SK-N-SH (cell line): ENCODE measurements around the gene HOXA5. TPM values are rescaled to one million over a fixed set of nuclear protein-coding genes. Genes with fewer than 3 reads are reported as not detected.

Source experiments
- CTCF ChIA-PET: fragments of 300-600, 350-600 bp; formaldehyde crosslinking; extraction: SDS; loops from one replicate; lab custom pipeline; 2021; lab: Yijun Ruan, JAX
- POLR2A ChIA-PET: fragments of 350-600 bp; sonication (Branson Sonifier 250); formaldehyde crosslinking; extraction: SDS; loops from one replicate; lab custom pipeline; 2020; ENCODE audit warnings: antibody characterized with exemption, inconsistent platforms; lab: Yijun Ruan, JAX
- DNase-seq: peaks from one replicate; pipeline ENCODE4 v3.0.0; 2012
- H2AFZ ChIP-seq: fragments of 200-600 bp; sonication (generic); 2 replicates; pipeline ENCODE4 v1.8.1; 2016; ENCODE audit warnings: antibody characterized with exemption, mild to moderate bottlenecking, low read depth
- H3F3A ChIP-seq: fragments of 200-600 bp; sonication (generic); replicated peaks from 2 replicates; pipeline ENCODE3; 2016; ENCODE audit warnings: antibody characterized with exemption, mild to moderate bottlenecking; ENCODE audit not compliant: insufficient read depth
- H3K27ac ChIP-seq, 2 experiments: fragments of 200-500 bp in 1 of 2; fragments of 200-600 bp in 1 of 2; sonication (Bioruptor generic) in 1 of 2; sonication (generic), shearing (Covaris generic) in 1 of 2; 2 replicates each; pipeline versions ENCODE4 v1.5.1 to v1.6.1; 2014 to 2016; ENCODE audit warnings: low read depth in 2 of 2, inconsistent platforms in 1 of 2, low read length in 1 of 2, mild to moderate bottlenecking in 1 of 2, mixed read lengths in 1 of 2
- H3K27me3 ChIP-seq: fragments of 200-600 bp; sonication (generic), shearing (Covaris generic); 2 replicates; pipeline ENCODE4 v1.6.1; 2016; ENCODE audit warnings: mixed run types; ENCODE audit not compliant: insufficient read depth
- H3K36me3 ChIP-seq, 2 experiments: fragments of 200-500 bp in 1 of 2; fragments of 200-600 bp in 1 of 2; sonication (Bioruptor generic) in 1 of 2; sonication (generic) in 1 of 2; replicated peaks in 1 of 2; 2 replicates each; pipeline versions ENCODE3 to v1.5.1; 2014 to 2016; ENCODE audit warnings: low read length in 1 of 2, mild to moderate bottlenecking in 1 of 2; ENCODE audit not compliant: insufficient read depth in 2 of 2, control insufficient read depth in 1 of 2
- H3K4me1 ChIP-seq, 2 experiments: fragments of 200-500 bp in 1 of 2; fragments of 200-600 bp in 1 of 2; sonication (Bioruptor generic) in 1 of 2; sonication (generic), shearing (Covaris generic) in 1 of 2; 2 replicates each; pipeline versions ENCODE4 v1.5.1 to v1.6.1; 2014 to 2016; ENCODE audit warnings: low read depth in 1 of 2, low read length in 1 of 2, mixed run types in 1 of 2; ENCODE audit not compliant: insufficient read depth in 2 of 2, control insufficient read depth in 1 of 2
- H3K4me2 ChIP-seq: fragments of 200-600 bp; sonication (generic), shearing (Covaris generic); 2 replicates; pipeline ENCODE4 v1.6.1; 2017; ENCODE audit warnings: mixed run types
- H3K4me3 ChIP-seq, 2 experiments: fragments of 200-500 bp in 1 of 2; fragments of 200-600 bp in 1 of 2; sonication (Bioruptor generic) in 1 of 2; sonication (generic), shearing (Covaris generic) in 1 of 2; 2 replicates each; pipeline versions ENCODE4 v1.5.1 to v1.8.1; 2014 to 2016; ENCODE audit warnings: low read depth in 2 of 2, inconsistent platforms in 1 of 2, low read length in 1 of 2, mild to moderate bottlenecking in 1 of 2, mixed read lengths in 1 of 2, moderate library complexity in 1 of 2
- H3K79me2 ChIP-seq: fragments of 200-600 bp; sonication (generic); 2 replicates; pipeline ENCODE4 v1.8.1; 2017; ENCODE audit warnings: mild to moderate bottlenecking; ENCODE audit not compliant: insufficient read depth
- H3K9ac ChIP-seq: fragments of 200-600 bp; sonication (generic); 2 replicates; pipeline ENCODE4 v1.6.1; 2017; ENCODE audit warnings: mixed run types
- H3K9me2 ChIP-seq: fragments of 200-600 bp; sonication (generic); 2 replicates; pipeline ENCODE4 v1.6.1; 2017; ENCODE audit warnings: mixed run types
- H3K9me3 ChIP-seq: fragments of 200-600 bp; sonication (generic); 2 replicates; pipeline ENCODE4 v1.6.1; 2017; ENCODE audit warnings: mixed run types, mild to moderate bottlenecking, moderate library complexity
- H4K20me1 ChIP-seq: fragments of 200-600 bp; sonication (generic); 2 replicates; pipeline ENCODE4 v1.6.1; 2017; ENCODE audit warnings: mild to moderate bottlenecking, mixed run types; ENCODE audit not compliant: insufficient read depth
- CHD2 ChIP-seq: fragments of 150-350 bp; IDR thresholded peaks from 2 replicates; pipeline ENCODE4 v1.6.1; 2018; ENCODE audit warnings: low read length; ENCODE audit not compliant: partially characterized antibody
- EZH2phosphoT487 ChIP-seq: fragments of 200-600 bp; sonication (generic); IDR thresholded peaks from 2 replicates; pipeline ENCODE4 v1.6.1; 2017; ENCODE audit warnings: low read depth, mixed run types, mild to moderate bottlenecking, antibody characterized with exemption, moderate library complexity, borderline replicate concordance
- FOSL2 ChIP-seq: IDR thresholded peaks from 2 replicates; pipeline ENCODE4 v1.4.0; 2012; ENCODE audit warnings: low read depth, mild to moderate bottlenecking, moderate library complexity, borderline replicate concordance
- NFIC ChIP-seq: IDR thresholded peaks from 2 replicates; pipeline ENCODE4 v1.4.0; 2012; ENCODE audit warnings: borderline replicate concordance
- RAD21 ChIP-seq: IDR thresholded peaks from 2 replicates; pipeline ENCODE4 v1.6.1; 2012; ENCODE audit warnings: mild to moderate bottlenecking, low read length
- RCOR1 ChIP-seq: fragments of 150-350 bp; IDR thresholded peaks from 2 replicates; pipeline ENCODE4 v1.6.1; 2017; ENCODE audit warnings: antibody characterized with exemption, low read length
- RXRA ChIP-seq: IDR thresholded peaks from 2 replicates; pipeline ENCODE4 v1.4.0; 2012; ENCODE audit warnings: low read depth, mild to moderate bottlenecking, borderline replicate concordance
- SIN3A ChIP-seq: IDR thresholded peaks from 2 replicates; pipeline ENCODE4 v1.6.1; 2012; ENCODE audit warnings: low read depth, mild to moderate bottlenecking, low read length, moderate library complexity, borderline replicate concordance
- SMC3 ChIP-seq: IDR thresholded peaks from 2 replicates; pipeline ENCODE4 v1.6.1; 2012; ENCODE audit warnings: low read depth, low read length, improper control_type of control experiment
- TAF1 ChIP-seq: IDR thresholded peaks from 2 replicates; pipeline ENCODE4 v1.6.1; 2012; ENCODE audit warnings: low read depth, mild to moderate bottlenecking, low read length, moderate library complexity, borderline replicate concordance
- WGBS: methylation state at CpG from one replicate; pipeline ENCODE4 v1.1.6; 2017; ENCODE audit warnings: low lambda C conversion rate; 5-methylcytosine and 5-hydroxymethylcytosine counted together
- polyA plus RNA-seq, 3 experiments: library from polyadenylated mRNA; depleted of rRNA; stranded (reverse); fragments of >200 nt; gene quantifications; 2 replicates each; pipeline ENCODE4 v1.2.3, GENCODE V29; 2012
- TF ChIP-seq, protein P1 (sequence below): IDR thresholded peaks from 2 replicates; pipeline ENCODE4 v1.4.0; 2012; ENCODE audit warnings: low read depth, borderline replicate concordance
- TF ChIP-seq, protein P2 (sequence below): fragments of 200-600 bp; sonication (generic); IDR thresholded peaks from 2 replicates; pipeline ENCODE4 v1.6.1; 2017; ENCODE audit warnings: antibody characterized with exemption, mild to moderate bottlenecking, moderate library complexity

Gene HOXA5
- polyA plus RNA-seq, 1 of the 3 experiments (the other 2 are of a cell fraction), result not detected

DNA sequence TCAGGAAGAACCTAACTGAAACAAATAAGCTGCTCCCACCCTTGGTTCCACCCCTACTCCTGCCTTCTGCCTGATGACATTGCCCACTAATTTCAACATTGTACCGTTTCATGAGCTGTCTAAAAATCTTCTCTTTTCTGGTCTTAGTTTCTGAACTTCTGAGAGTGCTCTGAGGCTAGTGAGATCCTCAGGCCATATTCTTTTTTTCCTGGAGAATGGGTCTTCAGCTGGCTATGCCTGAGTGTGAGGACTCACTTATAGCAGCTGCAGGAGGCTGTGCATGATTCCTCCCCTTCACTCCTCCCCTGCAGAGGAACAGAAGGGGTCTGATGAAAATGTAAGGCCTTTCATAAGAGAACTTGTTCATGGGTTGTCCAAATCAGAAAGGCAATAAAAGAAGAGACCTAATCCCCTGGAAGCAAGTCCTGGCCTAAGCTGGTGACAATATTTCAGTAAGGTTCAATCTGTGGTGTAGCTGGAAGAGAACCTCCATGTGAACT lies 24.0 kb downstream of the HOXA5 start:
- peaks cover 100% of the 10 kb centered on the region for H3K27me3 ChIP-seq
- no peak overlapping the region for H3K4me2 ChIP-seq
- no peaks in the 10 kb centered on the region for H3K9me3 ChIP-seq
- 0% methylated on average over 1 of the region's 1 CpG for WGBS
- H3K4me3 ChIP-seq, result no peak overlapping the region
- H4K20me1 ChIP-seq, result no peaks in the 10 kb centered on the region
- CTCF ChIA-PET, result interaction anchor here (1.2 to 2.8 kb wide), 2 partner anchors 32 to 436 kb away, joined by 3 to 13 read pairs; partner anchors contain the start of gene HOXA3
- no peak overlapping the region for H3K27ac ChIP-seq
- H3K9me2 ChIP-seq, result no peaks in the 10 kb centered on the region
- POLR2A ChIA-PET, result no interaction called here
- no peaks in the 10 kb centered on the region for H3K79me2 ChIP-seq
- no peak overlapping the region for H3K9ac ChIP-seq
- no peak for DNase-seq
- no peaks in the 10 kb centered on the region for H3K36me3 ChIP-seq
- H3K4me1 ChIP-seq, result no peaks in the 10 kb centered on the region
- TF ChIP-seq CHD2 (no peak), TAF1 (no peak), EZH2phosphoT487 (no peak), FOSL2 (no peak), RXRA (no peak), RCOR1 (no peak), NFIC (no peak), SMC3 (no peak), RAD21 (no peak)
- TF ChIP-seq, protein P1, sequence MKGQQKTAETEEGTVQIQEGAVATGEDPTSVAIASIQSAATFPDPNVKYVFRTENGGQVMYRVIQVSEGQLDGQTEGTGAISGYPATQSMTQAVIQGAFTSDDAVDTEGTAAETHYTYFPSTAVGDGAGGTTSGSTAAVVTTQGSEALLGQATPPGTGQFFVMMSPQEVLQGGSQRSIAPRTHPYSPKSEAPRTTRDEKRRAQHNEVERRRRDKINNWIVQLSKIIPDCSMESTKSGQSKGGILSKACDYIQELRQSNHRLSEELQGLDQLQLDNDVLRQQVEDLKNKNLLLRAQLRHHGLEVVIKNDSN, result no peak
- TF ChIP-seq, protein P2, sequence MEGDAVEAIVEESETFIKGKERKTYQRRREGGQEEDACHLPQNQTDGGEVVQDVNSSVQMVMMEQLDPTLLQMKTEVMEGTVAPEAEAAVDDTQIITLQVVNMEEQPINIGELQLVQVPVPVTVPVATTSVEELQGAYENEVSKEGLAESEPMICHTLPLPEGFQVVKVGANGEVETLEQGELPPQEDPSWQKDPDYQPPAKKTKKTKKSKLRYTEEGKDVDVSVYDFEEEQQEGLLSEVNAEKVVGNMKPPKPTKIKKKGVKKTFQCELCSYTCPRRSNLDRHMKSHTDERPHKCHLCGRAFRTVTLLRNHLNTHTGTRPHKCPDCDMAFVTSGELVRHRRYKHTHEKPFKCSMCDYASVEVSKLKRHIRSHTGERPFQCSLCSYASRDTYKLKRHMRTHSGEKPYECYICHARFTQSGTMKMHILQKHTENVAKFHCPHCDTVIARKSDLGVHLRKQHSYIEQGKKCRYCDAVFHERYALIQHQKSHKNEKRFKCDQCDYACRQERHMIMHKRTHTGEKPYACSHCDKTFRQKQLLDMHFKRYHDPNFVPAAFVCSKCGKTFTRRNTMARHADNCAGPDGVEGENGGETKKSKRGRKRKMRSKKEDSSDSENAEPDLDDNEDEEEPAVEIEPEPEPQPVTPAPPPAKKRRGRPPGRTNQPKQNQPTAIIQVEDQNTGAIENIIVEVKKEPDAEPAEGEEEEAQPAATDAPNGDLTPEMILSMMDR, result no peak
- no peaks in the 10 kb centered on the region for H3F3A ChIP-seq
- no peak overlapping the region for H2AFZ ChIP-seq

DNA sequence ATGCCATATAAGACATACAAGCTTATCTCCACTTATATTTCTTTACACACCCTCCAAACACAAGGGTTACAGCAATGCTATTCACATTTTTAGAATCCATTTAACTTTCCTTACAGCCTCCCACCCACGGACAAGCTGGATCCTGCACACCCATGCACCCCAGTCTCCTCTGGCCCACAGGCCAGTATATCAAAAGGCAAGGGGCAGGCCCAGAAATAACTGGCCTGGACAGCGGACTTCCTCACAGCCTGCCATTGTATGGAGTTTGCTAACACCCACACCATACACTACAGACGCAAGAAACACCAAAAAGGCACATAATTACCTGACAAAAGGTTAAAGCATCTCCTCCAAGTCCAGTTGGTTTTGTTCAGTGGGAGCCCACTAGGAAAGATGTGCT lies 24.9 kb downstream of the HOXA5 start:
- no peak for TF ChIP-seq SIN3A
- no peak for DNase-seq
- Histone ChIP-seq H4K20me1 (no peaks in the 10 kb centered on the region), H3K4me3 (no peak overlapping the region), H3K4me2 (no peak overlapping the region), H3K4me1 (no peaks in the 10 kb centered on the region), H3F3A (no peaks in the 10 kb centered on the region), H3K36me3 (no peaks in the 10 kb centered on the region), H3K9ac (no peak overlapping the region), H3K79me2 (no peaks in the 10 kb centered on the region), H3K9me2 (no peaks in the 10 kb centered on the region), H3K27ac (no peak overlapping the region), H3K9me3 (no peaks in the 10 kb centered on the region), H2AFZ (no peak overlapping the region), H3K27me3 (peaks cover 96% of the 10 kb centered on the region)
- CTCF ChIA-PET, result interaction anchor here (0.6 to 2.9 kb wide), 3 partner anchors 13 to 459 kb away, joined by 3 to 9 read pairs (median 3); partner anchors contain the start of gene HOXA5
- WGBS, result 2% methylated on average over 3 of the region's 3 CpGs
- POLR2A ChIA-PET, result no interaction called here
